HEK293T (cell line): ENCODE results near the gene MPZ.

Experiments
- ARNT ChIP-seq: fragments of 450-650 bp; IDR thresholded peaks from 2 replicates; pipeline ENCODE4 v1.6.1; 2017; ENCODE audit warnings: mild to moderate bottlenecking
- BHLHE40 ChIP-seq: fragments of 450-650 bp; IDR thresholded peaks from 2 replicates; pipeline ENCODE4 v1.6.1; 2016; ENCODE audit warnings: mild to moderate bottlenecking, moderate library complexity, borderline replicate concordance
- FOXA1 ChIP-seq: fragments of 450-650 bp; IDR thresholded peaks from 2 replicates; pipeline ENCODE4 v1.6.1; 2016; ENCODE audit warnings: mild to moderate bottlenecking
- FOXK2 ChIP-seq: fragments of 450-650 bp; IDR thresholded peaks from 2 replicates; pipeline ENCODE4 v1.6.1; 2016; ENCODE audit warnings: mild to moderate bottlenecking
- FOXM1 ChIP-seq: fragments of 450-650 bp; IDR thresholded peaks from 2 replicates; pipeline ENCODE4 v1.6.1; 2017; ENCODE audit warnings: mild to moderate bottlenecking, borderline replicate concordance
- HDGF ChIP-seq: fragments of 450-650 bp; IDR thresholded peaks from 2 replicates; pipeline ENCODE4 v1.6.1; 2017; ENCODE audit warnings: antibody characterized with exemption, borderline replicate concordance
- LEF1 ChIP-seq: fragments of 450-650 bp; IDR thresholded peaks from 2 replicates; pipeline ENCODE4 v1.6.1; 2017; ENCODE audit warnings: mild to moderate bottlenecking, borderline replicate concordance
- PKNOX1 ChIP-seq: fragments of 450-650 bp; IDR thresholded peaks from 2 replicates; pipeline ENCODE4 v1.6.1; 2016
- SP1 ChIP-seq: fragments of 450-650 bp; IDR thresholded peaks from 2 replicates; pipeline ENCODE4 v1.6.1; 2017
- SUZ12 ChIP-seq: fragments of 450-650 bp; IDR thresholded peaks from 2 replicates; pipeline ENCODE4 v1.6.1; 2016; ENCODE audit warnings: mild to moderate bottlenecking
- TARDBP ChIP-seq: fragments of 450-650 bp; IDR thresholded peaks from 2 replicates; pipeline ENCODE4 v1.6.1; 2016

- no peak for TF ChIP-seq BHLHE40
- no peak for TF ChIP-seq TARDBP
- TF ChIP-seq FOXM1, result no peak
- no peak for TF ChIP-seq SP1
- no peak for TF ChIP-seq FOXK2
- no peak for TF ChIP-seq FOXA1
- TF ChIP-seq LEF1, result no peak
- no peak for TF ChIP-seq HDGF
- no peak for TF ChIP-seq SUZ12
- TF ChIP-seq PKNOX1, result no peak
- TF ChIP-seq ARNT, result no peak
These were observed 24.7 kb downstream of the MPZ start for GRCh38 chr1:161285113-161285512.
